ENCODE data around the gene CYTH4. TPM values are rescaled to one million over a fixed set of nuclear protein-coding genes. Genes with fewer than 3 reads are reported as not detected.

The CYTH4 gene
- total RNA-seq, 4 donors from 2014 or later: 3.3 to 15.1 (median 4.2) TPM

DNA sequence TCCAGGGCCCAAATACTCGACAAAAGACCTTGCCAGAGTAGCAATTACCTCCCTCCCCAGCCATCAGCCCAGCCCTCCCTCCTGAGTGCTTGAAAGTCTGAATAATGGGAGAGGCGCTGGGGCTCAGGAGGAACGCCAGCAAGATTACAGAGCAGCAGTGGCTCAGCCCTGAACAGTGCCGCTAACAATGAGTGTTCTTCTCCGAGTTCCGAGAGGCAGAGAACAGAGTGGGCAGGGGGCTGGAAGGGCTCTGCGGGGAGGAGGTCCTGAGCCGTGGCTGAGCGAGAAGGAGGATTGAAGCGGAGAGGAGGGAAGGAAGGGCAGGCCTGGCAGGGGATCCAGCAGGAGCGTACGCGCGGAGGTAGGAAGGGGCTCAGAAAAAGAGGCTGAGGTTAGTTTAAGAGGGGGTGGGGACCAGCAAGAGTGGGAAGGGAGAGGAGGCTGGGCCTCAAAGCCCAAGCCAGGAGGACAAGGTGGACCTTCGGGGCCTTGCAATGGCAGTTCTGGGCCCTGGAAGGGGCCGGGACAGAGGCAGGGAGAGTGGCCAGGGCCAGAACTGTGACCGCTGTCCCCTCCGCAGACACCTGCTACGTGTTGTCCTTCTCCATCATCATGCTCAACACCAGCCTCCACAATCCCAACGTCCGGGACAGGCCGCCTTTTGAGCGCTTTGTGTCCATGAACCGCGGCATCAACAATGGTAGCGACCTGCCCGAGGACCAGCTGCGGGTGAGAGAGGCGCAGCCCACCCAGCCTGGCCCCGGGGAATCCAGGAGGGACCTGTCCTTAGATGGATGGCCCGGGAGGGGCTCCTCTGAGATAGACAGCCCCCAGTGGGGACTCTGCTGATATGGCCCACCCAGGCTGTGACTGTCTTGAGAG is 20.6 kb downstream of the CYTH4 start:
- Histone ChIP-seq H3K27me3 (no peaks in the 10 kb centered on the region), H3K36me3 (no peaks in the 10 kb centered on the region), H3K4me1 (peaks cover 3% of the 10 kb centered on the region in 2 donors), H3K4me3 (replicated peaks in 1 of 3) (no peak overlapping the region), H3K9me3 (no peaks in the 10 kb centered on the region), H3K27ac (no peak overlapping the region)
- intact Hi-C loops (cut with DNase I): no loop called here
- TF ChIP-seq, protein P1, sequence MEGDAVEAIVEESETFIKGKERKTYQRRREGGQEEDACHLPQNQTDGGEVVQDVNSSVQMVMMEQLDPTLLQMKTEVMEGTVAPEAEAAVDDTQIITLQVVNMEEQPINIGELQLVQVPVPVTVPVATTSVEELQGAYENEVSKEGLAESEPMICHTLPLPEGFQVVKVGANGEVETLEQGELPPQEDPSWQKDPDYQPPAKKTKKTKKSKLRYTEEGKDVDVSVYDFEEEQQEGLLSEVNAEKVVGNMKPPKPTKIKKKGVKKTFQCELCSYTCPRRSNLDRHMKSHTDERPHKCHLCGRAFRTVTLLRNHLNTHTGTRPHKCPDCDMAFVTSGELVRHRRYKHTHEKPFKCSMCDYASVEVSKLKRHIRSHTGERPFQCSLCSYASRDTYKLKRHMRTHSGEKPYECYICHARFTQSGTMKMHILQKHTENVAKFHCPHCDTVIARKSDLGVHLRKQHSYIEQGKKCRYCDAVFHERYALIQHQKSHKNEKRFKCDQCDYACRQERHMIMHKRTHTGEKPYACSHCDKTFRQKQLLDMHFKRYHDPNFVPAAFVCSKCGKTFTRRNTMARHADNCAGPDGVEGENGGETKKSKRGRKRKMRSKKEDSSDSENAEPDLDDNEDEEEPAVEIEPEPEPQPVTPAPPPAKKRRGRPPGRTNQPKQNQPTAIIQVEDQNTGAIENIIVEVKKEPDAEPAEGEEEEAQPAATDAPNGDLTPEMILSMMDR (IDR thresholded peaks at IDR 0.05): no peak
- TF ChIP-seq POLR2A (IDR thresholded peaks at IDR 0.05): no peak
- no peak for DNase-seq
- 75% methylated on average over 19 to 28 of the region's 31 CpGs for WGBS, 2 donors

DNA sequence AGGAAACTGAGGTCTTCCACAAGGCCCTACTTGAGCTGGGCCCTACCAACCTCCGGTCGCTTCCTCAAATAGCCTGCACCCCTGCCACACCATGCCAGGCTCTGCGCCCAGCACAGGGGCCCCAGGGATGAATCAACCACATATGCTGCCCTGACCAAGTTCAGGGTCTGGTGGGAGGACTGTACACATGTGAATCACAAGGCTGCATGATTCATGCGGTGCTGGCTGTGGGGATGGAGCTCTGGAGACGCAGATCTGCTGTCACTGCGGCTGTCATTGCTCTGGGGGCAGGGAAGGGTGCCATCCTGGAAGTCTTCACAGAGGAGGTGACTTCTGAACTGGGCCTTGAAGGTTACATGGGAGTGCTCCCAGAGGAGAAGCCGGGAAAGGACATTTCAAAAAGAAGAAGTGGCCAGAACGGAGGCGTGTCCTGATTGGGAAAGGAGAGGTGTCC is 21.5 kb downstream of the CYTH4 start:
- Histone ChIP-seq H3K4me1 (peaks cover 4 to 10% of the 10 kb centered on the region in 2 donors), H3K9me3 (no peaks in the 10 kb centered on the region), H3K27ac (no peak overlapping the region), H3K4me3 (replicated peaks in 1 of 3) (no peak overlapping the region), H3K27me3 (no peaks in the 10 kb centered on the region), H3K36me3 (no peaks in the 10 kb centered on the region)
- no peak for DNase-seq
- intact Hi-C loops (cut with DNase I): no loop called here
- WGBS, 2 donors: 88 to 92% methylated on average over 6 to 8 of the region's 9 CpGs
- TF ChIP-seq, protein P1 (IDR thresholded peaks at IDR 0.05): no peak
- no peak for TF ChIP-seq POLR2A (IDR thresholded peaks at IDR 0.05)

DNA sequence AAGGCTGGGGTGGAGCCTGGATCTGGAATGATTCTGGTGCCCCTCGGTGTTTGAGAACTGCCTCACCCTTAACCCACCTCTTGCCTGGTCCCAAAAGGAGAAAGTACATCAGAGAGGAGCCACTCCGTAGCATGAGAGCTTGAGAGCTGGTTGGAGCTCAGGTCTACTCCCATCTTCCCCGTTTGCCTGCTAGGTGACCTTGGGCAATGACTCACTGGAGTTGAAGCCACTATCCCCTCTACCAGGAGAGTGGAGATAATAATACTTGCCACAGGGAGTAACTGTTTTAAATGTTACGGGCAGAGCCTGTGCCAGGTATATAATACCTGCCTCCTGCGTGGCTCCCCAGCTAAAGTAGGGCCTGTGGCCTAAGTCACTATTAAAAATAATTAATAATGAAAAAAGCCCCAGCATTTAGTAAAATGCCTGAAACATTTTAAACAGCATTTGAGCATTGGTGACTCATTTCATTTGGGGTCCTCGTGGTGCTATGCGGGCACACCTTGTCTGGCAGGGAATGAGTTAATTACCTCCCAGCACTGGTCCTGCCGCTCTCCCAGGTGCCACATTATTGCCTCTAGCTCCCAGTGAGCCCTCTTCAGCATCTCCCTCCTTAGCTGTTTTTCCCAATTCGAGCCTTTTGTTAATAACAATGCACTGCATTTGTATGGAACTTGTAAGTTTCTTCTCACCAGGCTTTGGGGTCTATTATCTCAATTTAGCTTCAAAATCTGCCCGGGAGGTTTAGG is 22.5 kb downstream of the CYTH4 start:
- 71 to 74% methylated on average over 10 of the region's 10 CpGs for WGBS, 2 donors
- no peak for DNase-seq
- Histone ChIP-seq H3K4me3 (replicated peaks in 1 of 3) (no peak overlapping the region), H3K9me3 (no peaks in the 10 kb centered on the region), H3K4me1 (peaks cover 4 to 14% of the 10 kb centered on the region in 2 donors), H3K27me3 (no peaks in the 10 kb centered on the region), H3K27ac (no peak overlapping the region), H3K36me3 (no peaks in the 10 kb centered on the region)
- intact Hi-C loops (cut with DNase I): no loop called here
- TF ChIP-seq POLR2A (IDR thresholded peaks at IDR 0.05): no peak
- TF ChIP-seq, protein P1 (IDR thresholded peaks at IDR 0.05): no peak

DNA sequence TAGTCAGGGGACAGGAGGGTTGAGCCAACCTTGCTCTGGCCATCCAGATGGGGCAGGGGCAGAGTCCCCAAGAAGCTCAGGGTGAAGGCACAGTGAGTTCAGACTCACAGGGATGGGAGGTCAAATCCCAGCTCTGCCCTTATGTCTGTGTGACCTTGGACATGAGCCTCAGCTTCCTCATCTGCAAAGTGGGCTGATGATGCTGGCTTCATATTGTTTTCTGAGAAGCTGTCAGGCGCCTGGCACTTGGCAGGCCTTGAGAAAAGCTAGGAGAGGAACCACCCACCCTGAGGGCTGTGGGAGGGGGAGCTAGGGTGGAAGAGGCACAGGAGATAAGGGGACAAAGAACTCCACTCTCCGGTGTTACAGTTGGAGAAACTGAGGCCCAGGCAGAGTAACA is 23.6 kb downstream of the CYTH4 start:
- 94 to 100% methylated on average over 2 of the region's 2 CpGs for WGBS, 2 donors
- no peak overlapping the region for H3K4me3 ChIP-seq (replicated peaks in 1 of 3)
- H3K36me3 ChIP-seq: no peaks in the 10 kb centered on the region
- intact Hi-C loops (cut with DNase I): no loop called here
- peaks cover 4 to 14% of the 10 kb centered on the region in 2 donors for H3K4me1 ChIP-seq
- no peaks in the 10 kb centered on the region for H3K9me3 ChIP-seq
- no peak for TF ChIP-seq POLR2A (IDR thresholded peaks at IDR 0.05)
- TF ChIP-seq, protein P1 (IDR thresholded peaks at IDR 0.05): no peak
- H3K27me3 ChIP-seq: no peaks in the 10 kb centered on the region
- H3K27ac ChIP-seq: no peak overlapping the region
- DNase-seq: no peak

DNA sequence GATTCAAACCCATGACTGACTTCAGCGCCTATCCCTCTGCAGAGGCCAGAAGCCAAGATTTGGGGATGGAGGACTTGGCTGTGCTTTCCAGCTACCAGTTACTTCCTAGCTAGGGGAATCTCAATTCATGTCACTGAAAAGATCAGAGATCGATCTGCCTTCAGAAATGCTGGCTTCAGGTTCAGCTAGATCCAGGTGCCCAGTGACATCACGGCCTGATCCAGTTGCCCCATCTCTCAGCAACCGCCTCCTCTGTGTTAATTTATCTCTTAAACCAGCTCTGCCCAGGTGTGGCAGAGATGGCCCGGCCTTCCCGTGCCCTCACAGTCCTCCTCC is 24.2 kb downstream of the CYTH4 start:
- H3K27ac ChIP-seq: no peak overlapping the region
- no peak for DNase-seq
- no peaks in the 10 kb centered on the region for H3K36me3 ChIP-seq
- 81 to 86% methylated on average over 6 of the region's 6 CpGs for WGBS, 2 donors
- no peaks in the 10 kb centered on the region for H3K27me3 ChIP-seq
- TF ChIP-seq, protein P1 (IDR thresholded peaks at IDR 0.05): no peak
- no peak for TF ChIP-seq POLR2A (IDR thresholded peaks at IDR 0.05)
- no peak overlapping the region for H3K4me3 ChIP-seq (replicated peaks in 1 of 3)
- H3K9me3 ChIP-seq: no peaks in the 10 kb centered on the region
- intact Hi-C loops (cut with DNase I): no loop called here
- peaks cover 4 to 14% of the 10 kb centered on the region in 2 donors for H3K4me1 ChIP-seq
